Smooth muscle cell (in vitro differentiated cells): Measurements from ENCODE around the gene MTG2. TPM values are rescaled to one million over a fixed set of nuclear protein-coding genes. Genes with fewer than 3 reads are reported as not detected.

ENCODE experiments used
- DNase-seq: peaks from one replicate; lab custom pipeline; 2025; ENCODE audit not compliant: unreplicated experiment; lab: John Stamatoyannopoulos, UW
- H2AFZ ChIP-seq: fragments of 200-600 bp; sonication (generic); 2 replicates; pipeline ENCODE4 v1.6.0; 2016; ENCODE audit warnings: antibody characterized with exemption, low read depth, mild to moderate bottlenecking
- H3F3A ChIP-seq: fragments of 200-600 bp; sonication (generic); 2 replicates; pipeline ENCODE4 v1.6.0; 2017; ENCODE audit warnings: antibody characterized with exemption, low read depth
- H3K27ac ChIP-seq: fragments of 200-600 bp; sonication (generic); 2 replicates; pipeline ENCODE4 v1.5.1; 2016; ENCODE audit warnings: low read depth, mild to moderate bottlenecking
- H3K27me3 ChIP-seq: fragments of 200-600 bp; sonication (generic); 2 replicates; pipeline ENCODE4 v1.6.1; 2016; ENCODE audit warnings: low read depth, mild to moderate bottlenecking
- H3K36me3 ChIP-seq: fragments of 200-600 bp; sonication (generic); 2 replicates; pipeline ENCODE4 v1.5.1; 2016; ENCODE audit warnings: low read depth
- H3K4me1 ChIP-seq: fragments of 200-600 bp; sonication (generic); 2 replicates; pipeline ENCODE4 v1.5.1; 2016; ENCODE audit warnings: low read depth
- H3K4me2 ChIP-seq: fragments of 200-600 bp; sonication (generic); 2 replicates; pipeline ENCODE4 v1.6.0; 2016; ENCODE audit warnings: mild to moderate bottlenecking
- H3K4me3 ChIP-seq: fragments of 200-600 bp; sonication (generic); 2 replicates; pipeline ENCODE4 v1.5.1; 2016; ENCODE audit warnings: mild to moderate bottlenecking
- H3K79me2 ChIP-seq: fragments of 200-600 bp; sonication (generic); 2 replicates; pipeline ENCODE4 v1.6.0; 2016; ENCODE audit warnings: low read depth, mild to moderate bottlenecking
- H3K9ac ChIP-seq: fragments of 200-600 bp; sonication (generic); 2 replicates; pipeline ENCODE4 v1.6.0; 2016; ENCODE audit warnings: low read depth
- H3K9me3 ChIP-seq: fragments of 200-600 bp; sonication (generic); replicated peaks from 2 replicates; pipeline ENCODE4 v1.5.1; 2016; ENCODE audit warnings: low read depth
- H4K20me1 ChIP-seq: fragments of 200-600 bp; sonication (generic); 2 replicates; pipeline ENCODE4 v1.6.0; 2016; ENCODE audit warnings: low read depth
- WGBS: methylation state at CpG from one replicate; pipeline ENCODE4 v1.1.7; 2016; ENCODE audit warnings: low lambda C conversion rate; 5-methylcytosine and 5-hydroxymethylcytosine counted together
- polyA plus RNA-seq: library from polyadenylated mRNA; unstranded; fragments of >200 nt; fragmentation: Nextera tagmentation; extraction: Ambion mirVana; gene quantifications from 2 replicates; pipeline ENCODE4 v1.2.1, GENCODE V29; 2016
- total RNA-seq: library from RNA; depleted of rRNA; stranded (reverse); fragments of >200 nt; gene quantifications from 2 replicates; pipeline ENCODE4 v1.2.3, GENCODE V29; 2014
- TF ChIP-seq, protein P1 (sequence below): fragments of 200-600 bp; sonication (generic); IDR thresholded peaks from 2 replicates; pipeline ENCODE4 v1.5.1; 2017; ENCODE audit warnings: borderline replicate concordance, mild to moderate bottlenecking, antibody characterized with exemption; ENCODE audit not compliant: insufficient read depth, poor library complexity, severe bottlenecking

Gene MTG2
- total and polyA plus RNA-seq, 2 experiments from 2014 or later, result 17.9 to 21.9 TPM

DNA sequence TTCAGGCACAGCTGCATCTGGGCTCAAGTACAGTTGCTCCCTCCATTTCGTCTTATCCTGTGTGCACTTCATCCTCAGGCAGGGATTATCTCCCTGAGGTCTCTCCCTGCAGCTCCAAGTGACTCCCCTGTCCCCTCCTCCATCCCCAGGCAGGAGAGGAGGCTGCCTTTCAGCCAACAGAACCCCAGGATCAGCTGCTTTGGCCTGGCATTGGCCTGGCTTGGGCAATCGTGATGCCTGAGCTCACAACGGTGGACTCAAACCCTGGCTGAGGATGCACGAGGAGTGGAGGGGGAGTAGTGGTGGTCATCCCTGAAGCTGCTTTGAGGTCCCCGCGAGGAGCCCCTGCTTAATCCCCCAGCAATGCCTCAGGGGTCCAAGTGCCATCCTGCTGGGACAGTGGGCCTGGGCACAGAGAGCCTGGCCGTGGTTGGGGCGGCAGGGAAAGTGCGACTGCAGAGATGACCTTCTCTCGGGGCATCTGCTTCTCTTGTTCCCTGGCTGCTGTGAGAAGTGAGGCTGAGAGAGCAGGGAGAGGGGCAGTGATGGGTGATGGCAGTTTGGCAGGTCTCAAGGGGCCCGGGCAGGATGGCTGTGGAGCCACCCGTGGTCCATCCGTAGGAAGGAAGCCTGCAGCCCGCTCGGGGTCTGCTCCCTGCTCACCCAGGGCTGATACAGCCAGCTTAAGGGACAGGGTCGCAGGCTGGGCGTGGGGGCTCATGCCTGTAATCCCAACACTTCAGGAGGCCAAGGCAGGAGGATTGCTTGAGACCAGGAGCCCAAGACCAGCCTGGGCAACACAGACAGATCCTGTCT is 43.2 kb downstream of the MTG2 start:
- Histone ChIP-seq H4K20me1 (no peaks in the 10 kb centered on the region), H3K79me2 (no peaks in the 10 kb centered on the region), H2AFZ (no peak overlapping the region), H3K4me3 (no peak overlapping the region), H3K9ac (no peak overlapping the region), H3K27me3 (peaks cover 53% of the 10 kb centered on the region), H3F3A (no peaks in the 10 kb centered on the region), H3K4me1 (peaks cover 5% of the 10 kb centered on the region), H3K9me3 (no peaks in the 10 kb centered on the region), H3K36me3 (no peaks in the 10 kb centered on the region), H3K27ac (no peak overlapping the region), H3K4me2 (no peak overlapping the region)
- 87% methylated on average over 16 of the region's 17 CpGs for WGBS
- no peak for DNase-seq
- TF ChIP-seq, protein P1, sequence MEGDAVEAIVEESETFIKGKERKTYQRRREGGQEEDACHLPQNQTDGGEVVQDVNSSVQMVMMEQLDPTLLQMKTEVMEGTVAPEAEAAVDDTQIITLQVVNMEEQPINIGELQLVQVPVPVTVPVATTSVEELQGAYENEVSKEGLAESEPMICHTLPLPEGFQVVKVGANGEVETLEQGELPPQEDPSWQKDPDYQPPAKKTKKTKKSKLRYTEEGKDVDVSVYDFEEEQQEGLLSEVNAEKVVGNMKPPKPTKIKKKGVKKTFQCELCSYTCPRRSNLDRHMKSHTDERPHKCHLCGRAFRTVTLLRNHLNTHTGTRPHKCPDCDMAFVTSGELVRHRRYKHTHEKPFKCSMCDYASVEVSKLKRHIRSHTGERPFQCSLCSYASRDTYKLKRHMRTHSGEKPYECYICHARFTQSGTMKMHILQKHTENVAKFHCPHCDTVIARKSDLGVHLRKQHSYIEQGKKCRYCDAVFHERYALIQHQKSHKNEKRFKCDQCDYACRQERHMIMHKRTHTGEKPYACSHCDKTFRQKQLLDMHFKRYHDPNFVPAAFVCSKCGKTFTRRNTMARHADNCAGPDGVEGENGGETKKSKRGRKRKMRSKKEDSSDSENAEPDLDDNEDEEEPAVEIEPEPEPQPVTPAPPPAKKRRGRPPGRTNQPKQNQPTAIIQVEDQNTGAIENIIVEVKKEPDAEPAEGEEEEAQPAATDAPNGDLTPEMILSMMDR, result no peak

DNA sequence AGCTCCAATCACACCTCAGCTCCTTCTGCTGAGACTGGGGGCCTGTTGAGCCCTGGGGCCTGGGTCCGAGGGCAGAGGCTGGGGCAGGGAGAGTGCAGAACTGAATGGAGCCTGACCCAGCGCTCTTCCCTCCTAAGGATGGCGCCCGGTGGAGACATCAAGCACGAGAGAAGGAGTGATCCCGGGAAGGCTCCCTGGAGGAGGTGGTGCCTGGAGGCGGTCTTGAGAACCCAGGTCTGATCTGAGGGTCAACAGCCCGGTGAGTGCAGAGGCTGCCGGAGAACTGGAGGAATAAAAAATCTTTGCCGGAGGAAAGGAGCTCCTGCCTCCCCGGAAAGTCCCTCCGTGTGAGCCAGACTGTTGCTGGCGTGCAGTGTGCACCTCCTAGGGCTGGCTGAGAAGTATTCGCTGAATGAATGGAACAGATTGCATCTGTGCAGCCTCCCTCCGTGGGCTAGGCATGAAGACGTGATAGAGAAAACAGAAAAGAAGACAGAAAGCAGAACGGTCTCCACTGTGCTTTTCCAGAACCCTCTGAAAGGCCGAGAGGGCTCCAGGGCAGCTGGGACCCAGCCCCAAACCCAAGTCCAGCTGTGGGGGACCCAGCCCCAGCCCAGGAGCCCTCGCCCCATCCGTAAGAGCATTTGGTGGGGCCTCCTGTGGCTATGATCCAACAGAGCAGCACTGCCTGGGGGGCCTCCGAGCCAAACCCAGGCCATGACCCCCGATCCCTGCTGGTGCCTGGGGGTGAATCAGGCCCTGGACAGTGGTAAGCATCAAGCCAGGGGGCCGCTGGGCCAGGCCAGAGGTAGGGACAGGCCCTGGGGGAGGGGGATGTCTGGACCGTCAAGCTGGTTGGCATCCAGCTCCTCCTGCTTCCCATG is 44.1 kb downstream of the MTG2 start:
- 86% methylated on average over 23 of the region's 24 CpGs for WGBS
- H3K27me3 ChIP-seq, result peaks cover 44% of the 10 kb centered on the region

DNA sequence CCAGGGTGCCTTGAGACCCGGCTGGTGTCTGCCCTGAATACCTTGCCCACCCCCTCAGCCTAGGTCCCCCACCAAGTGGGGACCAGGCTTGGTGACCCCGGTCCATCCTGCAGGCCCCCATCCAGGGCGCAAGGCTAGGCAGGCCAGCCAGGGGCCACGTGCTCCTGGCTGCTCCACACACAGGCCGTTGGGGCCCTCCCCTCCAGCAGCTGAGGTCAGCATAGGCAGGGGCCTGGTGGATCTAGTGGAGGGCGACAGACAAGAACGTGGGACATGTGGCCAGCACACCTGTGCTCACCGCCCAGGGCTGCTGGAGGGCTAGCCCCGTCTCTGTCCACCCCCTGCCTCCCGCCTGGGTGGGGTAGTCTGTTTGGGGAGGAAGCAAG is 44.8 kb downstream of the MTG2 start:
- H3K4me1 ChIP-seq, result no peaks in the 10 kb centered on the region
- H4K20me1 ChIP-seq, result no peaks in the 10 kb centered on the region
- H3K27ac ChIP-seq, result no peak overlapping the region
- H3K79me2 ChIP-seq, result no peaks in the 10 kb centered on the region
- H3K4me3 ChIP-seq, result no peak overlapping the region
- TF ChIP-seq, protein P1, result no peak
- no peaks in the 10 kb centered on the region for H3K9me3 ChIP-seq
- H3K36me3 ChIP-seq, result no peaks in the 10 kb centered on the region
- H3K9ac ChIP-seq, result no peak overlapping the region
- H3F3A ChIP-seq, result no peaks in the 10 kb centered on the region
- H3K27me3 ChIP-seq, result peaks cover 37% of the 10 kb centered on the region
- H3K4me2 ChIP-seq, result no peak overlapping the region
- 82% methylated on average over 10 of the region's 10 CpGs for WGBS
- DNase-seq, result no peak
- H2AFZ ChIP-seq, result no peak overlapping the region

More for the DNA sequence above, 44.1 kb downstream of the MTG2 start:
- DNase-seq, result no peak
- Histone ChIP-seq H4K20me1 (no peaks in the 10 kb centered on the region), H2AFZ (no peak overlapping the region), H3K4me3 (no peak overlapping the region), H3K4me2 (no peak overlapping the region), H3K9ac (no peak overlapping the region), H3K27ac (no peak overlapping the region), H3K9me3 (no peaks in the 10 kb centered on the region), H3K4me1 (no peaks in the 10 kb centered on the region), H3F3A (no peaks in the 10 kb centered on the region), H3K36me3 (no peaks in the 10 kb centered on the region), H3K79me2 (no peaks in the 10 kb centered on the region)
- TF ChIP-seq, protein P1, result no peak
